Esophagus squamous epithelium (tissue), 5 donors: ENCODE results near the gene CBR3. TPM values are rescaled to one million over a fixed set of nuclear protein-coding genes. Genes with fewer than 3 reads are reported as not detected.

ENCODE experiments used
- DNase-seq: peaks from one replicate; lab custom pipeline; 2025; lab: John Stamatoyannopoulos, UW
- H3K27ac ChIP-seq, 4 donors: fragments of 200-600 bp; sonication (generic); one replicate each; pipeline ENCODE4 v1.5.1; 2016 to 2019; ENCODE audit warnings: mild to moderate bottlenecking in 1 of 4
- H3K27me3 ChIP-seq, 4 donors: fragments of 200-600 bp; sonication (generic); 1 replicate in 3 of 4; 2 replicates in 1 of 4; pipeline versions ENCODE4 v1.5.1 to v1.6.0; 2017 to 2021; ENCODE audit warnings: antibody characterized with exemption in 1 of 4
- H3K36me3 ChIP-seq, 3 donors: fragments of 200-600 bp; sonication (generic); one replicate each; pipeline ENCODE4 v1.5.1; 2016 to 2019
- H3K4me1 ChIP-seq, 3 donors: fragments of 200-600 bp; sonication (generic); one replicate each; pipeline ENCODE4 v1.5.1; 2017 to 2019
- H3K4me3 ChIP-seq, 4 donors: fragments of 200-600 bp; sonication (generic); 1 replicate in 3 of 4; 2 replicates in 1 of 4; pipeline ENCODE4 v1.5.1; 2016 to 2019; ENCODE audit warnings: mild to moderate bottlenecking in 2 of 4, moderate library complexity in 1 of 4
- H3K9me3 ChIP-seq, 3 donors: fragments of 200-600 bp; sonication (generic); one replicate each; pipeline ENCODE4 v1.5.1; 2016 to 2019
- CTCF ChIP-seq, 6 experiments: fragments of 450-650 bp in 4 of 6; fragments of 200-600 bp in 2 of 6; sonication (generic) in 2 of 6; IDR thresholded peaks; one replicate each; pipeline ENCODE4 v1.5.1; 2016 to 2019; ENCODE audit warnings: antibody characterized with exemption in 6 of 6, mild to moderate bottlenecking in 4 of 6, moderate library complexity in 4 of 6
- POLR2A ChIP-seq, 4 donors: fragments of 450-650 bp; IDR thresholded peaks; one replicate each; pipeline ENCODE4 v1.6.1; 2017; ENCODE audit warnings: antibody characterized with exemption in 4 of 4, mild to moderate bottlenecking in 4 of 4, moderate library complexity in 3 of 4
- WGBS, 2 donors: methylation state at CpG; one replicate each; pipeline ENCODE4 v1.1.5; 2018; 5-methylcytosine and 5-hydroxymethylcytosine counted together
- intact Hi-C: fragments of 100-400 bp; cut with DNase I; formaldehyde crosslinking; loops from one replicate; pipeline ENCODE4 v1.15.0; 2022
- total RNA-seq, 4 donors: library from RNA; depleted of rRNA; stranded (reverse); fragments of >200 nt; gene quantifications; one replicate each; pipeline ENCODE4 v1.1.0, GENCODE V29; 2016
- donor health status: DM: yes; HTN: yes; CAD: no.

Gene CBR3
- total RNA-seq, 4 donors from 2014 or later = 67.3 to 158 (median 122) TPM

- Histone ChIP-seq H3K36me3 (no peaks in the 10 kb centered on the region), H3K27me3 (peaks cover 0 to 28% (median 0%) of the 10 kb centered on the region in 4 donors), H3K4me1 (peaks cover 0 to 65% (median 16%) of the 10 kb centered on the region in 3 donors), H3K9me3 (no peaks in the 10 kb centered on the region), H3K4me3 (no peak overlapping the region), H3K27ac (peak overlapping the region in 3 of 4 donors; percentile 2 to 24 (median 14))
- DNase-seq = no peak
- TF ChIP-seq CTCF (IDR thresholded peaks at IDR 0.05) = no peak
- TF ChIP-seq POLR2A (IDR thresholded peaks at IDR 0.05) = no peak
- intact Hi-C loops = no loop called here
- WGBS, 2 donors = 50 to 63% methylated on average over 6 of the region's 6 CpGs
Observed at GRCh38 chr21:36100971-36101641, 33.8 kb upstream of the CBR3 start.

- Histone ChIP-seq H3K4me3 (no peak overlapping the region), H3K27me3 (peaks cover 0 to 28% (median 0%) of the 10 kb centered on the region in 4 donors), H3K9me3 (no peaks in the 10 kb centered on the region), H3K27ac (peak overlapping the region in 3 of 4 donors; percentile 52 to 77 (median 68)), H3K4me1 (peaks cover 0 to 44% (median 1%) of the 10 kb centered on the region in 3 donors), H3K36me3 (no peaks in the 10 kb centered on the region)
- no peak for DNase-seq
- intact Hi-C loops = no loop called here
- no peak for TF ChIP-seq CTCF (IDR thresholded peaks at IDR 0.05)
- TF ChIP-seq POLR2A (IDR thresholded peaks at IDR 0.05) = no peak
Observed at GRCh38 chr21:36103434-36103833, 31.4 kb upstream of the CBR3 start.

GRCh38 chr21:36104317-36105300 lies 30.3 kb upstream of the CBR3 start:
- Histone ChIP-seq H3K4me1 (peaks cover 0 to 43% (median 0%) of the 10 kb centered on the region in 3 donors), H3K27me3 (peaks cover 0 to 28% (median 0%) of the 10 kb centered on the region in 4 donors), H3K4me3 (peak overlapping the region in 2 of 4 donors; percentile 16 to 26), H3K9me3 (no peaks in the 10 kb centered on the region), H3K36me3 (no peaks in the 10 kb centered on the region), H3K27ac (peak overlapping the region in 3 of 4 donors; percentile 52 to 77 (median 68))
- 41 to 44% methylated on average over 20 to 24 of the region's 29 CpGs for WGBS, 2 donors
- no peak for DNase-seq
- intact Hi-C loops = no loop called here
- TF ChIP-seq CTCF (IDR thresholded peaks at IDR 0.05) (peak in 5 of 6 experiments; percentile 21 to 48 (median 29)), POLR2A (IDR thresholded peaks at IDR 0.05) (no peak)

GRCh38 chr21:36105327-36105842 lies 29.5 kb upstream of the CBR3 start:
- H3K4me3 ChIP-seq = peak overlapping the region in 1 of 4 donors; percentile 16
- intact Hi-C loops = no loop called here

More at GRCh38 chr21:36105327-36105842, 29.5 kb upstream of the CBR3 start:
- H3K36me3 ChIP-seq = no peaks in the 10 kb centered on the region
- H3K27ac ChIP-seq = no peak overlapping the region
- no peaks in the 10 kb centered on the region for H3K9me3 ChIP-seq
- TF ChIP-seq POLR2A (IDR thresholded peaks at IDR 0.05) (no peak), CTCF (IDR thresholded peaks at IDR 0.05) (no peak)
- peaks cover 0 to 28% (median 0%) of the 10 kb centered on the region in 4 donors for H3K27me3 ChIP-seq
- WGBS, 2 donors = 93 to 100% methylated on average over 3 to 4 of the region's 4 CpGs
- DNase-seq = no peak
- H3K4me1 ChIP-seq = peaks cover 0 to 43% (median 0%) of the 10 kb centered on the region in 3 donors
